Breast epithelium (tissue), 3 donors: Measurements from ENCODE around the gene IFT88.

Experiments
- POLR2AphosphoS5 ChIP-seq, 3 donors: sonication (generic); formaldehyde crosslinking; IDR thresholded peaks; one replicate each; pipeline ENCODE4 v1.6.1; 2017; ENCODE audit warnings: antibody characterized with exemption in 3 of 3
- TF ChIP-seq, protein P1 (sequence below), 3 donors: fragments of 450-650 bp; IDR thresholded peaks; one replicate each; pipeline ENCODE4 v1.5.1; 2016 to 2017; ENCODE audit warnings: antibody characterized with exemption in 3 of 3, mild to moderate bottlenecking in 3 of 3, moderate library complexity in 3 of 3

DNA sequence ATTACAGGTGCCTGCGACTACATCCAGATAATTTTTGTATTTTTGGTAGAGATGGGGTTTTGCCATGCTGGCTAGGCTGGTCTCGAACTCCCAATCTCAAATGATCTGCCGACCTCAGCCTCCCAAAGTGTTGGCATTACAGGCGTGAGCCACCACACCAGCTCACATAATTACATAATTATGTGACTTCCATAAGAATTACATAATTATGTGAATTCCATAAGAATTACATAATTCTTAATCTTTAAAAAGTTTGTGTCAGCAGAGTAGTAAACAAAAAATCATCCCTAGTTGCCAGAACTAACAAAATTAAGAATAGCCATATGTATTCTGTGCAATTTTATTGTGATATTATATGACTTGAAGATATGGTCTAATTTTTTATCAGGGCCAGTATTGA, 25.6 kb downstream of the IFT88 start:
- TF ChIP-seq, protein P1, sequence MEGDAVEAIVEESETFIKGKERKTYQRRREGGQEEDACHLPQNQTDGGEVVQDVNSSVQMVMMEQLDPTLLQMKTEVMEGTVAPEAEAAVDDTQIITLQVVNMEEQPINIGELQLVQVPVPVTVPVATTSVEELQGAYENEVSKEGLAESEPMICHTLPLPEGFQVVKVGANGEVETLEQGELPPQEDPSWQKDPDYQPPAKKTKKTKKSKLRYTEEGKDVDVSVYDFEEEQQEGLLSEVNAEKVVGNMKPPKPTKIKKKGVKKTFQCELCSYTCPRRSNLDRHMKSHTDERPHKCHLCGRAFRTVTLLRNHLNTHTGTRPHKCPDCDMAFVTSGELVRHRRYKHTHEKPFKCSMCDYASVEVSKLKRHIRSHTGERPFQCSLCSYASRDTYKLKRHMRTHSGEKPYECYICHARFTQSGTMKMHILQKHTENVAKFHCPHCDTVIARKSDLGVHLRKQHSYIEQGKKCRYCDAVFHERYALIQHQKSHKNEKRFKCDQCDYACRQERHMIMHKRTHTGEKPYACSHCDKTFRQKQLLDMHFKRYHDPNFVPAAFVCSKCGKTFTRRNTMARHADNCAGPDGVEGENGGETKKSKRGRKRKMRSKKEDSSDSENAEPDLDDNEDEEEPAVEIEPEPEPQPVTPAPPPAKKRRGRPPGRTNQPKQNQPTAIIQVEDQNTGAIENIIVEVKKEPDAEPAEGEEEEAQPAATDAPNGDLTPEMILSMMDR (IDR thresholded peaks at IDR 0.05), result no peak
- no peak for TF ChIP-seq POLR2AphosphoS5 (IDR thresholded peaks at IDR 0.05)
